Lower leg skin (tissue), 3 donors: ENCODE measurements around the gene FAM200B.

Experiments used
- POLR2A ChIP-seq, 2 donors: fragments of 450-650 bp; IDR thresholded peaks; one replicate each; pipeline ENCODE4 v1.6.1; 2016 to 2017; ENCODE audit warnings: antibody characterized with exemption in 2 of 2, mild to moderate bottlenecking in 1 of 2, moderate library complexity in 1 of 2
- TF ChIP-seq, protein P1 (sequence below), 3 donors: fragments of 450-650 bp; IDR thresholded peaks; one replicate each; pipeline ENCODE4 v1.5.1; 2016; ENCODE audit warnings: antibody characterized with exemption in 3 of 3, mild to moderate bottlenecking in 3 of 3, moderate library complexity in 2 of 3

DNA sequence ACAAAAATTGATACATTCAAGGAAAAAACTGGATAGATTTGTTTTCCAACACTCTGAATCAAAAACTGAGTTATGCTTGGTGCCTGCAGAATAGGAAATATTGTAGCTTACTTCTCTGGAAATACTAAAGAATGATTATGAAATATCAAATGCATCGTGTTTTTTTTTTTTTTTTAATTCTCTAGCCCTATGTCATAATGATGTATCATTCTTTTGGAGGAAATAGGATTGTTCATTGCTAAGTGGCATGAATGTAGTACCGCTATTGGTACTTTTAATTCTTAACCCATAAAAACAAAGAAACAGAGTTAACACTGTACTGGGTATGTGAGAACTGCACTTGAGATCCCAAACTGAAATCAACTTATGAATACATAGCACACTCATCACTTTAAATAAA is 7.6 kb upstream of the FAM200B start:
- no peak for TF ChIP-seq POLR2A (IDR thresholded peaks at IDR 0.05)
- TF ChIP-seq, protein P1, sequence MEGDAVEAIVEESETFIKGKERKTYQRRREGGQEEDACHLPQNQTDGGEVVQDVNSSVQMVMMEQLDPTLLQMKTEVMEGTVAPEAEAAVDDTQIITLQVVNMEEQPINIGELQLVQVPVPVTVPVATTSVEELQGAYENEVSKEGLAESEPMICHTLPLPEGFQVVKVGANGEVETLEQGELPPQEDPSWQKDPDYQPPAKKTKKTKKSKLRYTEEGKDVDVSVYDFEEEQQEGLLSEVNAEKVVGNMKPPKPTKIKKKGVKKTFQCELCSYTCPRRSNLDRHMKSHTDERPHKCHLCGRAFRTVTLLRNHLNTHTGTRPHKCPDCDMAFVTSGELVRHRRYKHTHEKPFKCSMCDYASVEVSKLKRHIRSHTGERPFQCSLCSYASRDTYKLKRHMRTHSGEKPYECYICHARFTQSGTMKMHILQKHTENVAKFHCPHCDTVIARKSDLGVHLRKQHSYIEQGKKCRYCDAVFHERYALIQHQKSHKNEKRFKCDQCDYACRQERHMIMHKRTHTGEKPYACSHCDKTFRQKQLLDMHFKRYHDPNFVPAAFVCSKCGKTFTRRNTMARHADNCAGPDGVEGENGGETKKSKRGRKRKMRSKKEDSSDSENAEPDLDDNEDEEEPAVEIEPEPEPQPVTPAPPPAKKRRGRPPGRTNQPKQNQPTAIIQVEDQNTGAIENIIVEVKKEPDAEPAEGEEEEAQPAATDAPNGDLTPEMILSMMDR (IDR thresholded peaks at IDR 0.05): no peak
